ENCODE results near the gene C1GALT1. TPM values are rescaled to one million over a fixed set of nuclear protein-coding genes. Genes with fewer than 3 reads are reported as not detected.
A peak's percentile ranks its signal among the peaks of the same experiment; 100 is the strongest.

The C1GALT1 gene
- total and polyA plus RNA-seq, 3 experiments from 2014 or later, result 40.4 to 53.4 (median 40.7) TPM

DNA sequence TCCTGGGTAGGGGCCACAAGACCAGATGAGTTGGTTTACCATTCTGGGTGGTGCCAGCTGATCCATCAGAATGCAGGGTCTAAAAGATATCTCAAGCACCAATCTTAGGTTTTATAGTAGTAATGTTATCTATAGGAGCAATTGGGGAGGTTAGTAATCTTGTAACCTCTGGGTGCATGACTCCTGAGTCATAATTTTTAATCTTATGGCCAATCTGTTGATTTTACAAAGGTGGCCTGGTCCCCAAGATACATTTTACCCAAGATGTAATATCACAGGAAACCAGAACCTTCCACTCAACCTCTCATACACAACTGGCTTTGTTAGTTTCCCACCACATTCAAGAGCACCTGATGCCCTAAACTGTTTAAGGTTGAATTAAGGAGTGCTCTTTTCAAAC, 79.5 kb downstream of the C1GALT1 start:
- peak overlapping the region in 1 of 7 donors; percentile 50 for H3K4me3 Mint-ChIP-seq
- H3K36me3 Mint-ChIP-seq, result peaks cover 1 to 4% (median 3%) of the 10 kb centered on the region in 3 donors
- no peaks in the 10 kb centered on the region for H3K27me3 Mint-ChIP-seq
- CTCF ChIA-PET, result no interaction called here
- POLR2A ChIA-PET, result no interaction called here
- H3K4me1 ChIP-seq (ENCODE audit: insufficient read depth, low read length), result peaks cover 22% of the 10 kb centered on the region
- H3K9me3 Mint-ChIP-seq, result peaks cover 0 to 6% (median 2%) of the 10 kb centered on the region in 5 donors
- peak overlapping the region in 1 of 8 donors; percentile 23 for H3K27ac Mint-ChIP-seq
- H3K36me3 ChIP-seq (ENCODE audit: insufficient read depth, low read length), result no peaks in the 10 kb centered on the region
- no peaks in the 10 kb centered on the region for H3K27me3 ChIP-seq (ENCODE audit: insufficient read depth, low read length, poor library complexity, severe bottlenecking)
- H3K27ac ChIP-seq (ENCODE audit: low read depth, low read length), result no peak overlapping the region
- no peak overlapping the region for H3K4me3 ChIP-seq (ENCODE audit: low read length)
- DNase-seq, result no peak
- peaks cover 30 to 48% (median 35%) of the 10 kb centered on the region in 3 donors for H3K4me1 Mint-ChIP-seq
- H3K9me3 ChIP-seq (ENCODE audit: low read length), result peaks cover 5% of the 10 kb centered on the region

- H3K36me3 Mint-ChIP-seq, result peaks cover 3 to 4% (median 4%) of the 10 kb centered on the region in 3 donors
- H3K4me1 ChIP-seq (ENCODE audit: insufficient read depth, low read length), result peaks cover 6% of the 10 kb centered on the region
- H3K9me3 ChIP-seq (ENCODE audit: low read length), result peaks cover 5% of the 10 kb centered on the region
- ChIA-PET CTCF (interaction anchor here (1.5 to 2.6 kb wide), 2 partner anchors 10 to 160 kb away, joined by 3 to 6 read pairs; no protein-coding TSS in a partner anchor), POLR2A (interaction anchor here (0.6 kb wide), 1 partner anchor 20 kb away, joined by 4 read pairs; no protein-coding TSS in a partner anchor)
- H3K4me3 ChIP-seq (ENCODE audit: low read length), result no peak overlapping the region
- peak overlapping the region in 1 of 8 donors; percentile 44 for H3K27ac Mint-ChIP-seq
- no peaks in the 10 kb centered on the region for H3K27me3 Mint-ChIP-seq
- H3K27me3 ChIP-seq (ENCODE audit: insufficient read depth, low read length, poor library complexity, severe bottlenecking), result no peaks in the 10 kb centered on the region
- H3K36me3 ChIP-seq (ENCODE audit: insufficient read depth, low read length), result no peaks in the 10 kb centered on the region
- no peak for DNase-seq
- H3K27ac ChIP-seq (ENCODE audit: low read depth, low read length), result no peak overlapping the region
- peaks cover 14 to 30% (median 18%) of the 10 kb centered on the region in 3 donors for H3K4me1 Mint-ChIP-seq
- no peak overlapping the region for H3K4me3 Mint-ChIP-seq
- H3K9me3 Mint-ChIP-seq, result peaks cover 0 to 6% (median 2%) of the 10 kb centered on the region in 5 donors
Measured at GRCh38 chr7:7263297-7264230, 81.2 kb downstream of the C1GALT1 start.

- Histone ChIP-seq H3K27ac (ENCODE audit: low read depth, low read length) (no peak overlapping the region), H3K4me3 (ENCODE audit: low read length) (no peak overlapping the region), H3K36me3 (ENCODE audit: insufficient read depth, low read length) (no peaks in the 10 kb centered on the region), H3K4me1 (ENCODE audit: insufficient read depth, low read length) (peaks cover 5% of the 10 kb centered on the region), H3K27me3 (ENCODE audit: insufficient read depth, low read length, poor library complexity, severe bottlenecking) (no peaks in the 10 kb centered on the region), H3K9me3 (ENCODE audit: low read length) (peaks cover 5% of the 10 kb centered on the region)
- Mint-ChIP-seq H3K27me3 (no peaks in the 10 kb centered on the region), H3K4me1 (peaks cover 10 to 25% (median 11%) of the 10 kb centered on the region in 3 donors), H3K4me3 (no peak overlapping the region), H3K9me3 (peaks cover 0 to 6% (median 2%) of the 10 kb centered on the region in 5 donors), H3K27ac (peak overlapping the region in 1 of 8 donors; percentile 10), H3K36me3 (peaks cover under 1 to 4% (median 4%) of the 10 kb centered on the region in 3 donors)
- ChIA-PET CTCF (interaction anchor here (1.1 to 2.6 kb wide), 2 partner anchors 11 to 41 kb away, joined by 3 to 6 read pairs; no protein-coding TSS in a partner anchor), POLR2A (no interaction called here)
- no peak for DNase-seq
Measured at GRCh38 chr7:7264306-7265040, 82.1 kb downstream of the C1GALT1 start.

DNA sequence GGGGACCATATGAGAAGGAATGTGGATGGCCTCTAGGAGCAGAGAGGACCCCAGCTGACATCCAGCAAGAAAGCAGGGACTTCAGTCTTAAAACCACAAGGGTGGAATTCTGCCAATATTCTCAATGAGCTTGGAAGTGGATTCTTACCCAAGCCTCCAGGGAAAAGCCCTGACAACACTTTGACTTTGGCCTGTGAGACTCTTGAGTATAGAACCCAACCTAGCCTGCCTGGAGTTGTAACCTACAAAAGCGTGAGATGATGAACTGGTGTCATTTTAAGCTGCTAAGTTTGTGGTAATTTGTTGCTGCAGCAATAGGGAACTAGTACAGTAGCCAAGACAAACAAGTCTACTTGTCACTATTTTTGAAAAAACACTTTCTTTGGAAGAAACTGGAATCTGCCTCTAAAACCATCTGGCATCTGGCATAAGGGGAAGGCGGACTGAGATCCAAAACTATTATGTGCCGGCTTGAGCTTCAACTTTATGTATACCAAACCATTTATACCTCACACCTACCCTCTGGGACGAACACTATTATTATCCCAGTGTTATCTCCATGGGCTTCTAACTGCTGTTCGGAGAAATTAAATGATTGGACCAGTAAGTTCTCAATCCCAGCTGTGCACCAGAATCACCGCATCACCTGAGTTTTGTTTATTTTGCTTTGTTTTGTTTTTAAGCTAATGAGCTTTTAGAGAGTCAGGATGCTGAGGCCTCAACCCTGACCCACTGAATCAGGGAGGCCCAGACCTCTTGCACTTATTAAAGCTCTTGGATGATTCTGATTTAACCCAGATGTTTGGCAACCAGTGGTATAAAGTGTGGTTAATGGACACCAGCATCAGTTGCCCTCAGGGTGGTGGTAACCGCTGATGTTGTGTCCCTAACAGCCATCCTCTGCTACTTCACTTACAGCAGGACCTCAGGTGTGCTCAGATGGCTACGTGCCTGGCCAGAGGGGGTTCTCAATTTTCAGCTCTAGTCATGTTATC, 83.0 kb downstream of the C1GALT1 start:
- peaks cover 3 to 17% (median 8%) of the 10 kb centered on the region in 3 donors for H3K4me1 Mint-ChIP-seq
- DNase-seq, result no peak
- peak overlapping the region in 1 of 7 donors; percentile 28 for H3K4me3 Mint-ChIP-seq
- Histone ChIP-seq H3K27me3 (ENCODE audit: insufficient read depth, low read length, poor library complexity, severe bottlenecking) (no peaks in the 10 kb centered on the region), H3K36me3 (ENCODE audit: insufficient read depth, low read length) (no peaks in the 10 kb centered on the region), H3K9me3 (ENCODE audit: low read length) (peaks cover 5% of the 10 kb centered on the region), H3K4me3 (ENCODE audit: low read length) (no peak overlapping the region), H3K4me1 (ENCODE audit: insufficient read depth, low read length) (no peaks in the 10 kb centered on the region), H3K27ac (ENCODE audit: low read depth, low read length) (no peak overlapping the region)
- ChIA-PET POLR2A (no interaction called here), CTCF (interaction anchor here (1.1 to 2.6 kb wide), 2 partner anchors 12 to 42 kb away, joined by 3 to 6 read pairs; no protein-coding TSS in a partner anchor)
- H3K27me3 Mint-ChIP-seq, result no peaks in the 10 kb centered on the region
- peaks cover 0 to 4% (median 4%) of the 10 kb centered on the region in 3 donors for H3K36me3 Mint-ChIP-seq
- H3K27ac Mint-ChIP-seq, result peak overlapping the region in 2 of 8 donors; percentile 10 to 35
- peaks cover 0 to 6% (median 2%) of the 10 kb centered on the region in 5 donors for H3K9me3 Mint-ChIP-seq

GRCh38 chr7:7266257-7266881, 84.0 kb downstream of the C1GALT1 start:
- H3K4me1 ChIP-seq (ENCODE audit: insufficient read depth, low read length), result no peaks in the 10 kb centered on the region
- Mint-ChIP-seq H3K27ac (no peak overlapping the region), H3K9me3 (peaks cover 0 to 2% (median 2%) of the 10 kb centered on the region in 5 donors), H3K4me3 (peak overlapping the region in 1 of 7 donors; percentile 28), H3K27me3 (peaks cover 0 to 7% of the 10 kb centered on the region in 2 donors), H3K4me1 (peaks cover 2 to 15% (median 7%) of the 10 kb centered on the region in 3 donors), H3K36me3 (peaks cover 0 to 4% (median 4%) of the 10 kb centered on the region in 3 donors)
- POLR2A ChIA-PET, result no interaction called here
- no peak overlapping the region for H3K4me3 ChIP-seq (ENCODE audit: low read length)
- no peaks in the 10 kb centered on the region for H3K36me3 ChIP-seq (ENCODE audit: insufficient read depth, low read length)
- DNase-seq, result no peak
- no peaks in the 10 kb centered on the region for H3K27me3 ChIP-seq (ENCODE audit: insufficient read depth, low read length, poor library complexity, severe bottlenecking)
- no peak overlapping the region for H3K27ac ChIP-seq (ENCODE audit: low read depth, low read length)
- H3K9me3 ChIP-seq (ENCODE audit: low read length), result peaks cover 2% of the 10 kb centered on the region
- CTCF ChIA-PET, result no interaction called here

DNA sequence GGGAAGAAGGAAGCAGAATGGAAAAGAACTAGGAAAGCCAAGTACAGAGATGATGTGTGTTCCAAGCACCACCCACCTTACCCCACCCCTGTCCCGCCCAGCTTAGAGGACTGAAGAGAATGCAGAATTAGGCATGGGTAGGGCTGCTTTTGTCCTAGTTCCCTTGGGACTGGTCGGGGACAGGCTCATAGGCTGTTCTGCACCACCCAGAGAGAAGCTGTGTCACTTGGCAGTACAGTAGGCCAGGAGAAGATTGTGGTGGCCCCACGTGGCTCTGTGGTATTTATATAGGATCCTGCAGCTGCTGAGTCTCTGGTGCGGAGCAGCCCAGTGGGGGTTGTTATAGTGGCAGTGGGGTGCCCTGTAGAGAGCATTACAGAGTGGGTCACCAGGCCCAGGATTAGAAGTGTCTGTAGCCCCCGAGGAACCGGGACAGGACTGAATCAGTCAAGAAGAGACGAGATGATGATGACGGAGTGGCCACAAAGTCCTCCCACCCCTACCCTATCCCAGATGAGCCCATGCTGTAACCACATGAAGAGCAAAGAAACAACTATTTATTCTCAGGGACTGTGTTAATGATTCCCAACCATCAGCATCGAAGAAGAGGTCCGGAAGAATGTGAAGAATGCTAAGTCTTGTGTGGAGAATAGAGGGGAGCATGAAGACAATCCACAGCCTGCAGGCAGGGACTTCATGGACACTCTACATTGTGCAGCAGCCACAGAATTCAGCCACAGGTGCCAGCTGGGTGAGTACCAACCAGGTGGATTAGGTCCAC, 88.9 kb downstream of the C1GALT1 start:
- no peaks in the 10 kb centered on the region for H3K27me3 ChIP-seq (ENCODE audit: insufficient read depth, low read length, poor library complexity, severe bottlenecking)
- no peaks in the 10 kb centered on the region for H3K9me3 ChIP-seq (ENCODE audit: low read length)
- Mint-ChIP-seq H3K9me3 (no peaks in the 10 kb centered on the region), H3K27ac (no peak overlapping the region), H3K4me1 (no peaks in the 10 kb centered on the region), H3K4me3 (no peak overlapping the region), H3K27me3 (peaks cover 5 to 16% of the 10 kb centered on the region in 2 donors), H3K36me3 (peaks cover 0 to 8% (median 4%) of the 10 kb centered on the region in 3 donors)
- POLR2A ChIA-PET, result no interaction called here
- no peak overlapping the region for H3K4me3 ChIP-seq (ENCODE audit: low read length)
- DNase-seq, result no peak
- no peak overlapping the region for H3K27ac ChIP-seq (ENCODE audit: low read depth, low read length)
- CTCF ChIA-PET, result no interaction called here
- H3K4me1 ChIP-seq (ENCODE audit: insufficient read depth, low read length), result no peaks in the 10 kb centered on the region
- H3K36me3 ChIP-seq (ENCODE audit: insufficient read depth, low read length), result no peaks in the 10 kb centered on the region
